ENCODE measurements around the gene ACTMAP.
A peak's percentile ranks its signal among the peaks of the same experiment; 100 is the strongest.

Gene ACTMAP

GRCh38 chr19:40724315-40724714 is 26.0 kb downstream of the ACTMAP start:
- Mint-ChIP-seq H3K27ac (no peak overlapping the region), H3K4me1 (peaks cover 41% of the 10 kb centered on the region), H3K27me3 (no peaks in the 10 kb centered on the region), H3K9me3 (no peaks in the 10 kb centered on the region), H3K4me3 (no peak overlapping the region), H3K36me3 (ENCODE audit: low read depth) (peaks cover 17% of the 10 kb centered on the region)
- DNase-seq (no peak), ATAC-seq (peak; percentile 26)

DNA sequence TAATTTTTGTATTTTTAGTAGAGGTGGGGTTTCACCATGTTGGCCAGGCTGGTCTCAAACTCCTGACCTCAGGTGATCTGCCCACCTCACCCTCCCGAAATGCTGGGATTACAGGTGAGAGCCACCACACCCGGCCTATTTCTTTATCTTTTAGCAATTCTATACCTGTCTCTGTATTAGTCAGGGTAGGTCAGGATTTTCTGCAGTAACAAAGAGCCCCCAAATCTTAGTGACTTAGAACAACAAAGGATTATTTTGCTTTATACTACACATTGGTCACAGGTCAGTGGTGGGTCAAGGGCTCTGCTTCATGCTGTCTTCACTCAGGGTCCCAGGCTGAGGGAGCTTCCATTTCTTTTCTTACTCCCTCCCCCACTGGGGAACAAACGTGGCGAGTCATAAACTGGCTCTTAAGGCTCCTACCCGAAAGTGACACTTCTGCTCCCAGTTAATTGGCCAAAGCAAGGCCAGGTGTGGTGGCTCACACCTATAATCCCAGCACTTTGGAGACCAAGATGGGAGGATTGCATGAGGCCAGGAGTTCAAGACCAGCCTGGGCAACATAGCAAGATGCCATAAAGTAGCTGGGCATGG is 26.5 kb downstream of the ACTMAP start:
- Mint-ChIP-seq H3K36me3 (ENCODE audit: low read depth) (peaks cover 17% of the 10 kb centered on the region), H3K4me1 (peaks cover 44% of the 10 kb centered on the region), H3K4me3 (no peak overlapping the region), H3K27ac (no peak overlapping the region), H3K9me3 (no peaks in the 10 kb centered on the region), H3K27me3 (no peaks in the 10 kb centered on the region)
- no peak for DNase-seq
- ATAC-seq = no peak

DNA sequence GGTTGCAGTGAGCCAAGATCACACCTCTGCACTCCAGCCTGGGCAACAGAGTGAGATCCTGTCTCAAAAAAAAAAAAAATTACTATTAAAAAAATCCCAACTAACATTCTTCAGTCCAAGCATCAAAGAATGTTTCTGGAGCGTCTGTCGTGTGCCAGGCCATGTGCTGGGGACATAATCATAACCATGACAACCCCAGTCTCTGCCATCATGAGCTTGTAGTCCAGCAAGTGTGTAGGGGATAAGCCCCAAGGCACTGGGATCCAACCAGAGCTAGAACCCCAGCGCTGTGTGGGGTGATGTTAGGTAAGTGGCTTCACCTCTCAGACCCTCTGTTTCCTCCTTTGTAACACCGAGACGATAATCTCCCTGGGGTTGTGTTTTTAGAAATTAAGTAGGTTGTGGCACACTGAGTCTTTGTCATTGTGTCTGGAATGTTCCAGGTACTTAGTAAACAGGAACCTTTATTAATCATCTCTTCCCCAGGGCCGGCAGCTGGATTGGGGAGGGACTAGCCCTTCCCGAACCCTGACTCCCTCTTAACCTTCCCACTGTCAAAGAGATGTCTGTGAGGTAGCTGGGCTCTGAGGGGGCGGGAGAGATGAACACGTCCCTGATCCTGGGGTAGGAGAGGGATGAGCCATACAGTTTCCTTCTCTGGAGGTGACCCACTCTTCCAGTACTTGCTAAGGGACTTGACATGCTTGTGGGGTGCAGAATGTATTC is 28.2 kb downstream of the ACTMAP start:
- Mint-ChIP-seq H3K36me3 (ENCODE audit: low read depth) (peaks cover 14% of the 10 kb centered on the region), H3K4me1 (peaks cover 57% of the 10 kb centered on the region), H3K4me3 (no peak overlapping the region), H3K27me3 (no peaks in the 10 kb centered on the region), H3K9me3 (no peaks in the 10 kb centered on the region), H3K27ac (no peak overlapping the region)
- DNase-seq = no peak
- ATAC-seq = no peak

GRCh38 chr19:40721140-40721486 is 29.2 kb downstream of the ACTMAP start:
- no peak overlapping the region for H3K27ac Mint-ChIP-seq
- peaks cover 14% of the 10 kb centered on the region for H3K36me3 Mint-ChIP-seq (ENCODE audit: low read depth)
- peaks cover 62% of the 10 kb centered on the region for H3K4me1 Mint-ChIP-seq
- no peak overlapping the region for H3K4me3 Mint-ChIP-seq
- DNase-seq = no peak
- H3K27me3 Mint-ChIP-seq = no peaks in the 10 kb centered on the region
- no peak for ATAC-seq
- H3K9me3 Mint-ChIP-seq = no peaks in the 10 kb centered on the region

DNA sequence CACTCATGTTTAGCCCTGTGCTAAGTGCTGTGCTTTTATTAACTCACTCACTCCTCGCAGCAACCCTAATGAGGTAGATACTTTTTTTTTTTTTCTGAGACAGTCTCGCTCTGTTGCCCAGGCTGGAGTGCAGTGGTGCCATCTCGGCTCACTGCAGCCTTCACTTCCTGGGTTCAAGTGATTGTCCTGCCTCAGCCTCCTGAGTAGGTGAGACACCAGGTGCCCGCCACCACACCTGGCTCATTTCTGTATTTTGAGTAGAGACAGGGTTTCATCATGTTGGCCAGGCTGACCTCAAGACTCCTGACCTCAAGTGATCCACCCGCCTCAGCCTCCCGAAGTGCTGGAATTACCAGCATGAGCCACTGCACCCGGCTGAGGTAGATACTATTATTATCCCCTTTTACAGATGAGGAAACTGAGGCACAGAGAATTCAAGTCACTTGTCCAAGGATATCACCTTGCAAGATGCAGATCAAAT is 30.8 kb downstream of the ACTMAP start:
- Mint-ChIP-seq H3K27ac (no peak overlapping the region), H3K36me3 (ENCODE audit: low read depth) (peaks cover 14% of the 10 kb centered on the region), H3K4me1 (peaks cover 66% of the 10 kb centered on the region), H3K27me3 (no peaks in the 10 kb centered on the region), H3K9me3 (no peaks in the 10 kb centered on the region), H3K4me3 (peak overlapping the region; percentile 86)
- DNase-seq = no peak
- no peak for ATAC-seq

- Mint-ChIP-seq H3K27me3 (no peaks in the 10 kb centered on the region), H3K9me3 (no peaks in the 10 kb centered on the region), H3K36me3 (ENCODE audit: low read depth) (peaks cover 15% of the 10 kb centered on the region), H3K27ac (no peak overlapping the region), H3K4me3 (peak overlapping the region; percentile 86), H3K4me1 (peaks cover 68% of the 10 kb centered on the region)
- DNase-seq (peak; percentile 19), ATAC-seq (no peak)
These were observed 31.4 kb downstream of the ACTMAP start for GRCh38 chr19:40718774-40719391.

DNA sequence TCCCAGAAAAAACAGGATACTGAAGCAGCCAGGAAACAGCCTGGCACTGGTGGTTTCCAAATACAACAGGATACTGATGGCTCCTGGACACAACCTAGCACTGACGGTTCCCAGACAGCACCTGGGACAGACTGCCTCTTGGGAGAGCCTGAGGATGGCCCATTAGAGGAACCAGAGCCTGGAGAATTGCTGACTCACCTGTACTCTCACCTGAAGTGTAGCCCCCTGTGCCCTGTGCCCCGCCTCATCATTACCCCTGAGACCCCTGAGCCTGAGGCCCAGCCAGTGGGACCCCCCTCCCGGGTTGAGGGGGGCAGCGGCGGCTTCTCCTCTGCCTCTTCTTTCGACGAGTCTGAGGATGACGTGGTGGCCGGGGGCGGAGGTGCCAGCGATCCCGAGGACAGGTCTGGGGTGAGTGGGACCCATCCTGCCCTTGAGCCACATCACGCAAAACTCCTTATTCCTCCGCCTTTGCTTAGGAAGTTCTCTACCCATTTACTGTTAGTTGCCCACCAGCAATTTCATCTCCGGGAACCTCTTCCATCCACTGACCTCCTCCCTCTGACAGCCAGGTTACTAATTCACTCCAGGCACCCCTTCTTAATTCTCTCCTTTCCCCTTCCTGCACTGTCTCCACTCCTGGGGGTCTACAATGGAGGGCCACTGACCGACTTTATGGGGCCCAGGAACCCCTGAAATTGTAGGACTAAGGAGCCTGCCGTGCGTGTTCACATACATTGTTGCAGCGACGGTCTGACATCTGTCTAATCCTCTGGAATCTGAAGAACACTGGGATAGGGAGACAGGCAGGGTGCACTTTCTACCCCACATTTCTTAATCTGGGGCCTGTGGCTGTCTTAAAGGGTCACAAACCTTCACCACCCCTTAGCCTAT is 32.1 kb downstream of the ACTMAP start:
- no peak for ATAC-seq
- peak overlapping the region; percentile 79 for H3K27ac Mint-ChIP-seq
- H3K27me3 Mint-ChIP-seq = no peaks in the 10 kb centered on the region
- no peaks in the 10 kb centered on the region for H3K9me3 Mint-ChIP-seq
- DNase-seq = no peak
- peaks cover 11% of the 10 kb centered on the region for H3K36me3 Mint-ChIP-seq (ENCODE audit: low read depth)
- H3K4me1 Mint-ChIP-seq = peaks cover 69% of the 10 kb centered on the region
- peak overlapping the region; percentile 86 for H3K4me3 Mint-ChIP-seq

DNA sequence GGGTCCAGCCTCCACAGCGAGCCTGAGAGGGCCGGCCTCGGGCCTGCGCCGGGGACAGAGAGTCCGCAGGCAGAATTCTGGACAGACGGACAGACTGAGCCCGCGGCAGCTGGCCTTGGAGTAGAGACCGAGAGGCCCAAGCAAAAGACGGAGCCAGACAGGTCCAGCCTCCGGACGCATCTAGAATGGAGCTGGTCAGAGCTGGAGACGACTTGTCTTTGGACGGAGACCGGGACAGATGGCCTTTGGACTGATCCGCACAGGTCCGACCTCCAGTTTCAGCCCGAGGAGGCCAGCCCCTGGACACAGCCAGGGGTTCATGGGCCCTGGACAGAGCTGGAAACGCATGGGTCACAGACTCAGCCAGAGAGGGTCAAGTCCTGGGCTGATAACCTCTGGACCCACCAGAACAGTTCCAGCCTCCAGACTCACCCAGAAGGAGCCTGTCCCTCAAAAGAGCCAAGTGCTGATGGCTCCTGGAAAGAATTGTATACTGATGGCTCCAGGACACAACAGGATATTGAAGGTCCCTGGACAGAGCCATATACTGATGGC is 32.9 kb downstream of the ACTMAP start:
- Mint-ChIP-seq H3K27ac (no peak overlapping the region), H3K4me1 (peaks cover 72% of the 10 kb centered on the region), H3K27me3 (no peaks in the 10 kb centered on the region), H3K9me3 (no peaks in the 10 kb centered on the region), H3K36me3 (ENCODE audit: low read depth) (peaks cover 12% of the 10 kb centered on the region), H3K4me3 (peak overlapping the region; percentile 86)
- ATAC-seq = no peak
- DNase-seq = peak; percentile 18

- ATAC-seq (peak; percentile 71), DNase-seq (peak; percentile 100)
- Mint-ChIP-seq H3K27ac (peak within 1 kb of the TSS; percentile 95), H3K4me3 (peak within 1 kb of the TSS; percentile 86), H3K4me1 (peaks cover 69% of the 10 kb centered on the region), H3K36me3 (ENCODE audit: low read depth) (peaks cover 9% of the 10 kb centered on the region), H3K27me3 (no peaks in the 10 kb centered on the region), H3K9me3 (no peaks in the 10 kb centered on the region)
These were observed 33.6 kb downstream of the ACTMAP start, which contains the start of the genes COQ8B and ITPKC for GRCh38 chr19:40716482-40717324. Gene COQ8B, minus strand, starts transcription at chr19:40716886. Its CDS starts 2,254 bp downstream, at chr19:40714632. Gene ITPKC, plus strand, starts transcription at chr19:40717112. Its CDS starts 24 bp downstream, at chr19:40717136.

- Mint-ChIP-seq H3K27me3 (no peaks in the 10 kb centered on the region), H3K4me3 (peak overlapping the region; percentile 86), H3K27ac (peak overlapping the region; percentile 95), H3K9me3 (no peaks in the 10 kb centered on the region), H3K36me3 (ENCODE audit: low read depth) (peaks cover 12% of the 10 kb centered on the region), H3K4me1 (peaks cover 67% of the 10 kb centered on the region)
- DNase-seq (peak; percentile 78), ATAC-seq (peak; percentile 37)
These were observed 34.2 kb downstream of the ACTMAP start for GRCh38 chr19:40716031-40716481.

DNA sequence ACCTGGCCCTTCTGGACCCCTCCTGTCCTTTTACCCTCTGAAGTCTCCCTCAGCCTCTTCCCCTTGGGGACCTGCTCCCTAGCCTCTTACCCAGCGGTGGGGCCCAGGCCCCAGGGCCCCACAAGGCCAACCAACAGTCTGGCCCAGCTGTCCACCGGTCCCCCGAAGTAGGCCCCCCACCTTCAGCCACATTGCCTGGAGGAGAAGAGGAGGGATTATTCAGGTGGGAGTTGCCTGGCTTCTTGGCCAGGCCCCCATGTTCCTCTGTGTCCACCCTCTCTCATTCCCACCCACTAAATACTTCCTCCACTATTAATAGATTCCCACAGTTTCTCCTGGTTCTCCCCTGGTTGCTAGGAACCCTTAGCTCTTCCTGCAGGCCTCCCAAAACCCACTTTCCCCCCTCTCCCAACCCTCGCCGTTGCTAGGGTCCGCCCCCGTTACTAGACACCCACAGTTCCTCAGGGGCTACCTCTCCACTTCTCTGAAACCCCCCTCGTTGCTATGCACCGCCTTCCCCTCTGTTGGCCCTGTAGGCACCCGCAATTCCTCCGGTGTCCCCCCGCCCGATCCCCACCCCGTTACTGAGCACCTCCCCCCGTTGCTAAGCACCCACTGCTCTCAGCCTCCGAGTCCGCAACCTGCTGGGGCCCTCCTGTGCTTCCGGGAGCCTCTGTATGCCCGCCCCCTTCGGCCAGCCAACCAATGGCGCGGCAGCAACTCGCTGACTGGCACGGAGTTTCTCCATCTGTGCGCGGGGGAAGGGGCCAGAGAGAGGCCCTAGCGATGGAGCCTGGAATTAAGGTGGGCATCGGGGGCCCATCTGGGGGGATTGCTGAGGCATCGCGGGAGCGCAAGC is 35.6 kb downstream of the ACTMAP start:
- Mint-ChIP-seq H3K36me3 (ENCODE audit: low read depth) (peaks cover 16% of the 10 kb centered on the region), H3K4me1 (peaks cover 53% of the 10 kb centered on the region), H3K9me3 (no peaks in the 10 kb centered on the region), H3K27ac (peak overlapping the region; percentile 95), H3K4me3 (peak overlapping the region; percentile 86), H3K27me3 (no peaks in the 10 kb centered on the region)
- ATAC-seq = peak; percentile 72
- DNase-seq = peak; percentile 94

- no peaks in the 10 kb centered on the region for H3K27me3 Mint-ChIP-seq
- H3K4me3 Mint-ChIP-seq = peak overlapping the region; percentile 86
- H3K9me3 Mint-ChIP-seq = no peaks in the 10 kb centered on the region
- H3K36me3 Mint-ChIP-seq (ENCODE audit: low read depth) = peaks cover 16% of the 10 kb centered on the region
- H3K4me1 Mint-ChIP-seq = peaks cover 47% of the 10 kb centered on the region
- peak overlapping the region; percentile 95 for H3K27ac Mint-ChIP-seq
- ATAC-seq (no peak), DNase-seq (peak; percentile 18)
These were observed 36.3 kb downstream of the ACTMAP start for GRCh38 chr19:40713939-40714338.
